ENCODE measurements around the gene C19orf81.

Gene C19orf81

GRCh38 chr19:50660088-50660366 is 10.8 kb downstream of the C19orf81 start:
- TF ChIP-seq CTCF (IDR thresholded peaks at IDR 0.05; ENCODE audit: extremely low read depth, insufficient read depth, missing control alignments) = no peak
- no peak for DNase-seq (ENCODE audit: low spot score)
- in situ Hi-C loops (cut with MboI; ENCODE audit: low pct_unique_long_range_greater_than_20kb, low sequenced_read_pairs, unreplicated experiment) = no loop called here

DNA sequence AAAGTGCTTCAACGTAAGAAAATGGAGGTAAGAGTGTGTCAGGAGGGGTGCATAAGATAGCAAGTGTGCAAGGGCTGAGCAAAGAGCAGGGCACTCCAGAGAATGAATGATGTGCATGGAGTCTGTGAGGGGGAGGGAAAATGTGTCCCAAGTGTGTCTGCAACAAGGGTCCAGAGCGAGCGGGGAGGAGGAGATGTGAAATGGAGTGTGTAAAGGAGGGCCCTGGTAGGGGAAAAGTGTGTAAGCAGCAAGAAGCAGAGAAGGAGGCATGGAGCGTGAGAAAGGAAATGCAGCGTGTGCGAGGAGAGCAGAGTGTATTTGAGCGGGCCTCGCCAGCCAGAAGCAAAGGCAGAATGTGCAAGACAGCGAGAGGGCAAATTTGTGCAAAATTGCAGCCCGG is 11.8 kb downstream of the C19orf81 start:
- in situ Hi-C loops (cut with MboI; ENCODE audit: low pct_unique_long_range_greater_than_20kb, low sequenced_read_pairs, unreplicated experiment) = no loop called here
- TF ChIP-seq CTCF (IDR thresholded peaks at IDR 0.05; ENCODE audit: extremely low read depth, insufficient read depth, missing control alignments) = no peak
- DNase-seq (ENCODE audit: low spot score) = no peak

DNA sequence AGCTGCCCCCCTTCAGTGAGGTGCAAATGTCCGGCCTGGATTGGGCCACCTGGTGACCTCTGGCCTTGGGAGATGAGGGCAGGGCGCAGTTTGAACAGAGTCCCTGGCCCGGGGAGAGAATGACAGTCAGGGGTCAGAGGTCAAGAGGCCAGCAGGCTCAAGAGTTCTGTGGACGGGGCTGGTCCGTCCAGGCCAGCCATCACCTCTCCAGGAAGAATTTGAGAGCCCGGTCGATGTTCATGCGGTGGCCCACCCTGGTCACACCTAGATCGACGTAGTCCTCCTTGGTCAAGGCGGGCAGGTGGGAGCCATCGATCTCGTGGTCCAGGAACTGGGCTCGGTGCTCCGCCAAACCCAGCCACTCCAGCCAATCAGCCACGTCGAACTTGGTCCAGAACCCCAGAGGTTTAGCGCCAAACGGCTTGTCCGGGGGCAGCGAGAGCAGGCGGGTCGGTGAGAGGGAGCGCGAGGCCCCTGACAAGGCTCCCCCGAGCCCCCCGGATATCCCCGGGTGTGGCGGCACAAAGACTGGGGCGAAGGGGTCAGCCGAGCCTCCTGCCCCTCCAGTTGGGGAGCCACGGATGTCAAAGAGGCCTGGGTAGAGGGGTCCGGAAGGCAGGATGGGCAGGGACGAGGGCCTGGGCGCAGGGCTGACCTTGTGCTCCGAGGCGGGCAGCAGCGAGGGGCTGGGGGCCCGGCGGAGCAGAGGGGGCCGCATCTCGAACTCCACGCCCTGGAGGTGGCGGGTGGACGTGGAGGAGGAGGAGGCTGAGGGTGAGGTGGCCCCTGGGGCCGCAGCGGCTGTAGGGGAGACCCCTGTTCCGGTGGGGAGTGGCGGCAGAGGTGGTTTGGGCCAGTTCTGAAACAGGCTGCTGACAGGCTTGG is 12.8 kb downstream of the C19orf81 start:
- DNase-seq (ENCODE audit: low spot score) = no peak
- TF ChIP-seq CTCF (IDR thresholded peaks at IDR 0.05; ENCODE audit: extremely low read depth, insufficient read depth, missing control alignments) = no peak
- in situ Hi-C loops (cut with MboI; ENCODE audit: low pct_unique_long_range_greater_than_20kb, low sequenced_read_pairs, unreplicated experiment) = no loop called here

DNA sequence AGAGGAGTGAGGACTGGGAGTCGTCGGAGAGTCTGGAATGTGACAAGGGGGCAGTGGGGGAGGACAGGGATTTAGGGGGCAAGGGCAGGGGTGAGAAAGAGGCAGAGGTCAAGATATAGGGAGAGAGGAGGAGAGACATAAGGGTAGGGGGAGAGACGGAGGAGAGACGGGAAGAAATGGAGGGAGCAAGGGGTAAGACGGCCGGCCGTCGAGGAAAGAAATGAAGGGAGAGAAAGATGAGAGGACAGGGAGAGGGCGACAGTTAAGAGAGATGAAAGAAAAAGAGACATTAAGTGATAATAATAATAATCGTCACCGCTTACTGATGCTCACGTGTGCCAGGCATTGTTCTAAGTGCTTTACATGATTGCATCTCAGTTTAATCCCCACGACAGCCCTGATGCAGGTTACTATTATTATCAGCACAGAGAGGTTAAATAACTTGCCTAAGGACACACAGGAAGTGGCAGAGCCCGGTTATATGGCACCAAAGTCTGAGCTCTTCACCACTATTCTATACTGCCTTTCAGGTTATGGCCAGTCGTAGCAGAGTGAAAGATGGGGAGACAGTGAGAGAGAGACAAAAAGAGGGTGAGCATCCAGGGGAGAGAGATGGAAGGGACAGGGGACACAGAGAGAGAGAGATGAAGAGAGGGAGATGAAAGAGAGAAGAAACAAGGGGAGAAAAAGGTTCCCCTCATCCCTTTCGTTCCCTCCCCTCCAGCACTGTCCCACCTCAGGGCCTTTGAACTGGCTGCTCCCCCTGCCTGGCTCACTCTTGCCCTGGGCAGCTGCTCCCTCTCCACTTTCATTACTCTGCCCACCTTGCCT is 13.6 kb downstream of the C19orf81 start:
- in situ Hi-C loops (cut with MboI; ENCODE audit: low pct_unique_long_range_greater_than_20kb, low sequenced_read_pairs, unreplicated experiment) = no loop called here
- no peak for TF ChIP-seq CTCF (IDR thresholded peaks at IDR 0.05; ENCODE audit: extremely low read depth, insufficient read depth, missing control alignments)
- no peak for DNase-seq (ENCODE audit: low spot score)

GRCh38 chr19:50663482-50663790 is 14.2 kb downstream of the C19orf81 start:
- no peak for DNase-seq (ENCODE audit: low spot score)
- TF ChIP-seq CTCF (IDR thresholded peaks at IDR 0.05; ENCODE audit: extremely low read depth, insufficient read depth, missing control alignments) = no peak
- in situ Hi-C loops (cut with MboI; ENCODE audit: low pct_unique_long_range_greater_than_20kb, low sequenced_read_pairs, unreplicated experiment) = no loop called here

GRCh38 chr19:50664204-50664603 is 15.0 kb downstream of the C19orf81 start:
- in situ Hi-C loops (cut with MboI; ENCODE audit: low pct_unique_long_range_greater_than_20kb, low sequenced_read_pairs, unreplicated experiment) = no loop called here
- no peak for TF ChIP-seq CTCF (IDR thresholded peaks at IDR 0.05; ENCODE audit: extremely low read depth, insufficient read depth, missing control alignments)
- no peak for DNase-seq (ENCODE audit: low spot score)

Measured in GM13977 (cell line).